Head of caudate nucleus (tissue), 42 donors: ENCODE measurements around the gene AK9.
"Not testable (repeated sequence)": the region's sequence is repeated elsewhere in the genome, so short reads cannot be mapped to it uniquely, and the experiment has no call there.

ENCODE experiments used
- DNase-seq, 42 donors: peaks; one replicate each; pipeline versions ENCODE4 v3.0.0 to v3.0.0-alpha.2; 2020 to 2021; ENCODE audit warnings: mixed read lengths in 7 of 42
- intact Hi-C: fragments of 100-400 bp; cut with DNase I; formaldehyde crosslinking; loops from one replicate; pipeline ENCODE4 v1.15.0; 2022

The AK9 gene

GRCh38 chr6:109653264-109653663 is 37.7 kb downstream of the AK9 start:
- DNase-seq = no peak
- intact Hi-C loops = no loop called here

GRCh38 chr6:109644131-109644530 is 46.9 kb downstream of the AK9 start:
- intact Hi-C loops = no loop called here
- no peak for DNase-seq

DNA sequence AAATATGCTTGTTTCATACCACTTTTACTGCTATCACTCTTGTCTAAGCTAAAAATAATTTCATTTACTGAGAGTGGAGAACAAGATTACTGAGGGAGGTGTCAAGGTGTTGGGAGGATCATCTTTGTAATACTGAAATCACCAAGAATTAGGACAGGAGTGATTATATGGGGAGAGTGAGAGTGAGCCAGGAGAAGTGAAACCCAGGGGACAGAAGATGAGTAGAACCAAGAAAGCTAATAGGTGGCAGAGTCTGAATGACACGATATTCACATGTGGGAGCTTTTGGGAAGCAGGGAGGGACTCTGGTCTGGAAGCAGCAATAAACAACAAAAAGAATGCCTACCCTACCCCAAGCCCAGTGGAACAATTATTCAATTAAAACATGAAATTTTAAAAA is 58.6 kb downstream of the AK9 start:
- intact Hi-C loops = no loop called here
- no peak for DNase-seq

GRCh38 chr6:109631403-109631802 is 59.6 kb downstream of the AK9 start:
- intact Hi-C loops = no loop called here

GRCh38 chr6:109628158-109629000 is 62.6 kb downstream of the AK9 start:
- DNase-seq = no peak
- intact Hi-C loops = no loop called here

More at GRCh38 chr6:109631403-109631802, 59.6 kb downstream of the AK9 start:
- no peak for DNase-seq

DNA sequence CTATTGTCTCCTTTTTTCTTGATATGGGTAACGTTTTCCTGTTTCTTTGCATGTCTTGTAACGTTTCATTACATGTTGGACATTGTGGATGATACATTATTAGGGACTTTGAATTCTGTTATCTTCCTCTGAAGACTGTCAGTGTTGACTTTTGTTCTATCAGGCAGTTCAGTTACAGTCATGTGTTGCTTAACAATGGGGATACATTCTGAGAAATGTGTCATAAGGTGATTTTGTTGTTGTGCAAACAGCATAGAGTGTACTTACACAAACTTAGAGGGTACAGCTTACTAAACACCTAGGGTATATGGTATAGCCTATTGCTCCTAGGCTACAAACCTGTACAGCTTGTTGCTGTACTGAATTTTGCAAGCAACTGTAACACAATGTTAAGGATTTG is 64.7 kb downstream of the AK9 start:
- DNase-seq = no peak
- intact Hi-C loops = no loop called here

GRCh38 chr6:109625199-109625598 is 65.8 kb downstream of the AK9 start:
- DNase-seq = no peak
- intact Hi-C loops = no loop called here

DNA sequence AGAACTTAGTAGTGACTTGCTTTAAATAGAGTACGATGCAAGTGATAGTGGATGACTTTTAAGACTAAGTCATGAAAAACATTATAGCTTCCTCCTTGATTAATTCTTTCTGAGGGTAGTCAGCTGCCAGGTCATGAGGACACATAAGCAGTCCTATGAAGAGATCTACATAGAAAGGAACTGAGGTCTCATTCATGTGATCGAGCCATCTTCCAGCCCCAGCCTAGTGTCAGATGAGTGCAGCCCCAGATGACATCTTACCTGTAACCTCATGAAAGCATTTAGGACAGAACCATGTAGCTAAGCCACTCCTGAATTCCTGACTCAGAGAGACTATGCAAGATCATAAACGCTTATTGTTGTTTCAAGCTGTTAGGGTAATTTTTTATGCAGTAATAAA is 67.7 kb downstream of the AK9 start:
- intact Hi-C loops = no loop called here
- DNase-seq = no peak

- DNase-seq = no peak
- intact Hi-C loops = no loop called here
Observed at GRCh38 chr6:109612268-109612667, 78.7 kb downstream of the AK9 start.

GRCh38 chr6:109611502-109611901 is 79.5 kb downstream of the AK9 start:
- intact Hi-C loops = no loop called here
- no peak for DNase-seq

- intact Hi-C loops = no loop called here
- no peak for DNase-seq
Observed at GRCh38 chr6:109610590-109610989, 80.4 kb downstream of the AK9 start.

GRCh38 chr6:109609737-109610136 is 81.3 kb downstream of the AK9 start:
- intact Hi-C loops = no loop called here

GRCh38 chr6:109606359-109606758 is 84.6 kb downstream of the AK9 start:
- no peak for DNase-seq
- intact Hi-C loops = no loop called here

More at GRCh38 chr6:109609737-109610136, 81.3 kb downstream of the AK9 start:
- DNase-seq = no peak

- intact Hi-C loops = no loop called here
- DNase-seq = no peak
Observed at GRCh38 chr6:109595998-109596397, 95.0 kb downstream of the AK9 start.

- intact Hi-C loops = no loop called here
- no peak for DNase-seq
Observed at GRCh38 chr6:109580519-109580918, 110.5 kb downstream of the AK9 start.

DNA sequence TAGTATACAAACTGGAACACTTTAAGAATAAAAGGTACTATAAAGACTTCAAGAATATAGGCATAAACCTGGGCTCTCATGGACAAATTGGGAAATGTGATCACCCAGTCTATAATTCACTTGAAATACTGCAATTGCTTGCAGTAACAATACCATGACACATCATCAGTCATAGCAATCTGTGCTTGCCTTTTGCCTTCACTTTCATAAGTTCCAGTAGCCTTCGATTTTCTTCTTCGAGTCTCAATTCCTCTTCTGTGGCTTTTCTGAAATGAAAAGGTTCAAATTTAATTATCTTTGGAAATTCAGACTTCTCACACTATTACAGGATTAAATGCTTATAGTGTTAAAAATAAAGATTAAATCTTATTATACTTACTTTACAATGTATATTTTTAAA is 111.6 kb downstream of the AK9 start:
- intact Hi-C loops = no loop called here
- DNase-seq = no peak

DNA sequence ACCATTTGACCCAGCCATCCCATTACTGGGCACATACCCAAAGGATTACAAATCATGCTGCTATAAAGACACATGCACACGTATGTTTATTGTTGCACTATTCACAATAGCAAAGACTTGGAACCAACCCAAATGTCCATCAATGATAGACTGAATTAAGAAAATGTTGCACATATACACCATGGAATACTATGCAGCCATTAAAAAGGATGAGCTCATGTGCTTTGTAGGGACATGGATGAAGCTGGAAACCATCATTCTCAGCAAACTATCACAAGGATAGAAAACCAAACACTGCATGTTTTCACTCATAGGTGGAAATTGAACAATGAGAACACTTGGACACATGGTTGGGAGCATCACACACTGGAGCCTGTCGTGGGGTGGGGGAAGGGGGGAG is 121.1 kb downstream of the AK9 start:
- DNase-seq, intact Hi-C loops: not testable (repeated sequence)

DNA sequence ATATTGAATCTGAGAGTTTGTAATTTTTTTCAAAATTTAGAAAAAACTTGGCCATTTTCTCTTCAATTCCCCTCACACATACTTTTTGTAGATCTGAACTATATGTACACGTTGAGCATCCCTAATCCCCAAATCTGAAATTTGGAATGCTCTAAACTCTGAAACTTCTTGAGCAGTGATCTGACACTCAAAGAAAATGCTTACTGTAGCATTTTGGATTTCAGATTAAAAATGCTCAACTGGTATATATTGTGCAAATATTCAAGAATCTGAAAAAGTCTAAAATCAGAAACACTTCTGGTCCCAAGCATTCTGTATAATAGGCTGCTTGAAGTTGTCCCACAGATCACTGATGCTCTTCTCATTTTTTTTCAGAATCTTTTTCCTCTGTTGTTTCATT is 129.2 kb downstream of the AK9 start:
- intact Hi-C loops = no loop called here
- DNase-seq = no peak

GRCh38 chr6:109531446-109531845 is 159.6 kb downstream of the AK9 start:
- intact Hi-C loops = no loop called here
- DNase-seq = no peak

DNA sequence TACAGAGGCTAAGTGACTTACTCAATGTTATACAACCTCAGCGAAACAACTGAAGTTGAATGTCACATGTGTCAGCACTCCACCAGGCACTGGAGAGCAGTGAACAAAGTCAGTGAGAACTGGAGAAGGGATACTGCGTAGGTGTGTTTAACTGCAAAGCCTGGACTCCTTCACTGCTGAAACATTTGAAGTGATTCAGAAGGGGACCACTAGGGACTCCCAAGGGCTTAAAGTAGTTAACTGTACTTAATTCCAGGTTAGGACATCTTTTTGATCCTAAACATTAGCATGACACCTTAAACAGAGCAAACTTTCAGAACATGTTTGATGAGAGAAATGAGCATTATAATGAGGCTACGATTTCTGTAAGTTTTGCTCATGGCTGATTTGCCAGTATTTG is 163.0 kb downstream of the AK9 start:
- no peak for DNase-seq
- intact Hi-C loops = loop anchor here (5.0 to 10.0 kb wide), 2 partner anchors 177 to 524 kb away; no protein-coding TSS in a partner anchor
